GM21528 (cell line): ENCODE results near the gene SEMA3E.
"Not testable (repeated sequence)": the region's sequence is repeated elsewhere in the genome, so short reads cannot be mapped to it uniquely, and the experiment has no call there.

Experiments used
- ATAC-seq: cut with Tn5 transposase; IDR thresholded peaks from one replicate; pipeline ENCODE4 v1.9.1; 2021; ENCODE audit warnings: mild to moderate bottlenecking, moderate library complexity; ENCODE audit not compliant: unreplicated experiment, low FRiP score

SEMA3E gene

DNA sequence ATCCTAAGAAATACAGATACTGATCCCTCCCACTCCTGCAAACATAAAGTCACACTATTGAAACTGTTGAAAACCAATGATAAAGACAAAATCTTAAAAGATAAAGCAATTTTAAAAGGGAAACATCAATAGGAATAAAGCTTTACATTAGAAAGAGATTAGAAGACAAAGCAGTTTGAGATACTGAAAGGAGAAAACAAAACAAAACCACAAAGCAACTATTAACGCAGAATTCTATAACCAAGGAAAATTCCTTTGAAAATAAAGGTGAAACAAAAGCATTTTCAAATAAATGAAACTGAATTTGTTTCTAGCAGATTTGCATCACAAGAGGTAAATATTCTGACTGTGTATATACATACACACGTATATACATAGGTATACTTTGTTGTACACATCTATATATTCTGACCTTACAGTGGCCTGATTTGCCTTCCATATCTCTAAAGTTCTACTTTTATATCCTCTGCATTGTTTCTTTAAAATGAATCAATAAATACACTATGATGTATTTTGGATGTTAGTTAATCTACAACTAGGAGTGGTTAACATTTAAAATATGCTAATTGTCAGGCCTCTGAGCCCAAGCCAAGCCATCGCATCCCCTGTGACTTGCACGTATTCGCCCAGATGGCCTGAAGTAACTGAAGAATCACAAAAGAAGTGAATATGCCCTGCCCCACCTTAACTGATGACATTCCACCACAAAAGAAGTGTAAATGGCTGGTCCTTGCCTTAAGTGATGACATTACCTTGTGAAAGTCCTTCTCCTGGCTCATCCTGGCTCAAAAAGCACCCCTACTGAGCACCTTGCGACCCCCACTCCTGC, 189.6 kb downstream of the SEMA3E start:
- not testable (repeated sequence) for ATAC-seq

DNA sequence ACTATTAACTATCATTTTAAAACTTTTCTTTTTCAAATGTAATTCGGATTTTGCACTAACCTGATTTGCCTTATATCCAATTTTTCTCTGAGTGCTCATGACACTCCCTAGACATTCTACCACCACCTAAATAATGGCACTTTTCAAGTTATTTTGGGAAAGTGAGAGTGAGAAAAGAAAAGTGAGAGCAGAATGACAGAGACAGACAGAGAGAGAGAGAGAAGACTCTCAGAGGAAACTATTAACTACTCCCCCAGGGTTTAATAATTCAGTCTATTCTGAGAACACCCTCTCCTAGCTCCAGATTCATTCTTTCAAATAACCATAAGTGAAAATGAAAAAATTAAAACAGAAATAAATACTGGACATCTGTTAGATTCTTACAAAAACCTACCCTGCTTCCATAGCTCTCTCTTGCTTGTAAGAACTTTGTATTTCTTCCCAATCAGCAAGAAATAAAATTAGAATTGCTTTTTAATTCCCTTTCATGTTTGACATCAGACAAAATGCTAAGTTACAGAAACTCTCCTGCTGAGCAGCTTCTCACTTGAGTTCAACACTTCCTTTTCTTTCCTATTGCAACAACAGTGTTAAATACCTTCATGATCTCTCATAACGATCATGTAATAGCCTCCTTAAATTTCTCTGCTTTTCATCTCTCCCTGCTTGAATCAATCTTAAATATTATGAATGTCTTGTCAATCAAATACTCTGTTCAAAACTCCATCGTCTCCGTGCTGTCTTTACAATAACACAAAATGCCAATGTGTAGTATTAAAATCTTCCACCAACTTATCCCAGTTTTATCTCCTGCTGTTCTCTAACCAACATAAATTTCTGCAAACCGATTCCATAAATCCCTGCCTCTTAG, 191.7 kb downstream of the SEMA3E start:
- no peak for ATAC-seq

GRCh38 chr7:83456413-83456812, 192.5 kb downstream of the SEMA3E start:
- ATAC-seq, result no peak

- no peak for ATAC-seq
These were observed 193.3 kb downstream of the SEMA3E start for GRCh38 chr7:83455612-83456011.

GRCh38 chr7:83452256-83452655, 196.7 kb downstream of the SEMA3E start:
- ATAC-seq, result no peak

DNA sequence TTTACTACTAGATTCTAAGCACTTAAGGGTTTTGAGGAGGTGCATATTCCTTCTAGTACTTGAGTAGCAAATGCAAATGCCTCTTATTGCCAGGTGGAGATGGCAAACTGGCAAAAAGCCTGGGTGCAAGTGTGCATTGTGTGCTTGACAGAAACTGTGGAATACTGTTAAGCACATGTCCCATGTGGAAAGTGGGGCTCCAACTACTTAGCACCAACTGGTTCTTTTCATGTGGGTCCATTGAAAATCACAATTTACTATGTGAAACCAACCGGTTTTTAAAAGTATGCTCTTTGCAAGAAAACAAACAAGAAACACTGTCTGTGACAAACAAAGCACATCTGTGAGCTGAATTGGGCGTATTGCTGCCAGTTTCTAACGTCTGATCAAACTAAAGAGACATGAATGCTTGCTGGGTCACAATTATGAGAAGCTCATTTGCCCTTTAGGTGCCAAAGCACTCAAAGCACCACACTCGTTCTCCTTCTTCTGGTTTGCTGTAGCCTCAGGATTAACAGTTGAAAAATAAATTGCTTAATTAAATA, 197.4 kb downstream of the SEMA3E start:
- ATAC-seq, result no peak

- no peak for ATAC-seq
These were observed 199.2 kb downstream of the SEMA3E start for GRCh38 chr7:83449781-83450180.

DNA sequence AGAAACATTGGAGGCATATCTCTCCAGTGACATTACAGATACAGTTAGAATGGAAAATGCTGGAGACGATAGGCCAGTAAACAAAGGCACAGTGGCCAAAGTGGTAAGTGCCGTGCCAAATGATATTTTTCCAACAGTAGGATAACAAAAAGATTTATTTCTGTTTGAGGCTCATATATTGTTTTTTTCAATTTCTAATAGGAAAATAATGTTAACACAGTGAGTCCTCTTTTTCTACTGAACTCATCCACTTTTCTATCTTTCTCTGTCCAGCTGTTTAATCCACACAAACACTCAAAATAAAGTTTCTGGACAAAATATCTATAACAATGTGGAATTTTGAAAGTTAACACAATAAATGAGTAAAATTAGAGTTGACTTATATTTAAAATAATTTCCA, 201.3 kb downstream of the SEMA3E start:
- no peak for ATAC-seq

DNA sequence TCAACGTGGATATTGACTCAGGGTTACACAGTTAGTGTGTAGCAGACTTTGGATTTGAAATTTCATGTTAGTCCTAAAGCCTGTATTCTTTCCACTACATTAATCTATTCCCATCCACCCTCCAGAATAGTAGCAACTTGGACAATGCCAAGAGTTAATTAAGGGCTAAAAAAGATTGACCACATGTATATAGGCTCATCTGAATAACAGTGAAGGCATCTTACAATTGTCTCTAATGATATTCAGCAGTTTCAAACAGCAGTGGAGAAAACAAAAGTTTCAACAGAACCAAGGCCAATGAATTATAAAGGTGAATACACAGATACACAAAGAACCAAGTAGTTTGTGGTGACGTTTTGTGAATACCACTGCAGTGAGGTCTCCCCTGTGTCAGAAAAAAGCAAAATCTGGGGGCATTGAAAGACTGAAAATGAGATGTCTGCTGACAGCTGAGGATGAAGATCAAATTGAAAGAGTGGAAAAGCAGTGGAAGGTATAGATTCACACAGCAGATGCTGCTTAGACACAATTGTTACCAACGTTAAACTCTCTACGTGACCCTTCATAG, 202.8 kb downstream of the SEMA3E start:
- ATAC-seq, result no peak

- ATAC-seq, result no peak
These were observed 206.0 kb downstream of the SEMA3E start for GRCh38 chr7:83442911-83443310.

GRCh38 chr7:83439026-83439425, 209.9 kb downstream of the SEMA3E start:
- ATAC-seq, result no peak

- ATAC-seq, result not testable (repeated sequence)
These were observed 218.7 kb downstream of the SEMA3E start for GRCh38 chr7:83430289-83430688.

DNA sequence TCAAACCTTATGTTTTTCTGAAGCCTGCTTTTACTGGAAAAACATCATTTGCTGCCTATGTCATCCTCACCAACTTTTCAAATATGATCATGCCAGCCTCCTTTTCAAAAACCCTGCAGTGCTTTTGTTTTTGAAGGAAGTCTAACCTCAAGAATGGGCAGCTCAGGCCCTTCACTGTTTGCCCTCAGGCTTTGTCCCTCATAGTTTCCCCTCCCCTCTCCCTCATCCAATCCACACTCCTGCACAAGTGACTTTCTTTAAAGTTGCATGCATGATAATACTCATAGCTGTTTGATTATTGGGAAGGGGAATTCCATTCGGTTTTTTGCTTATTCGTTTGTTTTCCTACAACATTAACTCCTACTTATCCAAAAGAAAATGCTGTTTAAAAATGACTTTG, 219.4 kb downstream of the SEMA3E start:
- no peak for ATAC-seq

GRCh38 chr7:83427884-83428283, 221.1 kb downstream of the SEMA3E start:
- ATAC-seq, result no peak

DNA sequence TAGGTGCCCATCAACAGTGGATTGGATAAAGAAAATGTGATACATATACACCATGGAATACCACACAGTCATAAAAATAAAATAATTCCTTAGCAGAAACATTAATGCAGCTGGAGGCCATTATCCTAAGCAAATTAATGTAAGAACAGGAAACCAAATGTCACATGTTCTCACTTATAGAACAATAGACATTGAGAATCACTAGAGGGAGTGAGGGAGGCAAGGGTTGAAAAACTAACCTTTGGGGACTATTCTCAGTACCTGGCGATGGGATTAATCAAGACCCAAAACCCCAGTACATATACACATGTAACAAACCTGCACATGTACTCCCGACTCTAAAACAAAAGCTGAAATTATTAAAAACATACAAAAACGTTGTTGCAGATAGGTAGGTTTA, 222.6 kb downstream of the SEMA3E start:
- no peak for ATAC-seq

GRCh38 chr7:83419013-83419412, 229.9 kb downstream of the SEMA3E start:
- ATAC-seq, result no peak

DNA sequence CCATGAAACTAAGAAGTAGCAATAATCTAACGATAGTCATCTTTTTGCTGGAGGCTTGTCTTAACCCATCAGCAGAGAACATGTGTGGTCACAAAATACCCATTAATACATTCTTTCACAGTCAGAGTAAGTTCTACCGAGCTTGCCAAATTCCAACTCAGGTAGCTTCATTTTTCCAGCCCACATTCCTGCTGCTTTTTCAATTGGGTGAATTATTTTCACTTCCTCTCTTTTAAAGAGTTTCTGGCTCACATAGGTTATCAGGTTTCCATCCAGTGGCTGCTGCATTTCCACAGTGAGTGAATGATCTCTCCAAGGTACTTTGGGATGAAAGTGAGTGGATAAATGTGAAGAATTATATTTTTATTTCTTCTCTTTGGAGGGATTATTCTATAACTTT, 233.1 kb downstream of the SEMA3E start:
- ATAC-seq, result no peak

DNA sequence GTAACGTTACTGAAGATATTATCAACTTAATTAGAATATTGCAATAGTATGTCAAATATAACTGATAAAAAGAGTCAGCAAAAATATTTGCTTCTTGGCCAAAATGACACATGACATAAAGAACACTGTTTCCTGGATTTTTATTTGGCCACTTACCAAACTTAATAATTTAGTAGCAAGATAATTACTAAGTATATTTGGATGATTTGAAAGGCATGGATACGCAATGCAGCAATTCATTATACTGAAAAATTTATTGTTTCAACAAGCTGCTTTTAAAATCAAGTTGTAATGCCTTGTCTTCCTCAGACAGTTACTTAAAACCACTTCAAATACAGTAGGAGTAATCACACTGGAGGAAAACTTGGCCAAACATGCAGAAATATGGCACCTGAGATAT, 234.0 kb downstream of the SEMA3E start:
- ATAC-seq, result no peak

DNA sequence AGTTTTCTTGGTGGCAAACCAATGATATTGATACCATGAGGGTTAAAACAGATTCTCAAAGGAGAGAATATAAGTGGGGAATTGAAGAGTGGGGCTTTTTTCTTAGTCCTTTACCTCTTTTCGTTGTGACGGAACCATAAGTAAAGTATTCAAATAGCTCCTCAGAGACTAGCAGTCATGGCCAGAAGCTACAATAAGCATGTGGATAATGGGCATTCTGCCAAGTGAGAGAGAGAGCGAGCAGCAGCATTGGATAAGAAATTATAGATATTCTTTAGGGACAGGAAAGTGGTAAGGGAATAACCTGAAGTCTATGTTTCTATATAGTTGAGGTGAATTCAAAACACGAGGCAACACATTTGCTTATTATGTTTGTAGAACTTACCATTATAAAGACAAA, 235.1 kb downstream of the SEMA3E start:
- no peak for ATAC-seq

DNA sequence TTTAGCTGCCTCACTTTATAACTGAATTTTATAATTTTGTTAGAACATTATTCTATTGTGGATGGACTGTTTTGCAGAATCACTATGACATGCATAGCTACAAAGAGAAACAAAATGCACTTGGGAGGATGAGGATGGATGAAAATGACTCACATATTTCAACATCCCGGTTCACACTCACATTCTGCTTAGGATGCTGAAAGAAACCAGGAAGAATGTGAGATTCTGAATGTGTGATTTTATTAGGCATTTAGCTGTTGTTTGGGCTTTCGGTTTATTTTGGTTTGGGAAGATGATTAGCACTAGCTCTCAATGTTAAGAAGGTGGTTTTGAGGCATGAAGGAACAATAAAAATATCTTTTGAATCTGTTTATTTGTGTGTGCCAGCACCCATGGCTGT, 235.5 kb downstream of the SEMA3E start:
- ATAC-seq, result no peak

GRCh38 chr7:83410989-83411591, 237.8 kb downstream of the SEMA3E start:
- no peak for ATAC-seq
